ENCODE results near the gene DNAJC18.

DNAJC18 gene

DNA sequence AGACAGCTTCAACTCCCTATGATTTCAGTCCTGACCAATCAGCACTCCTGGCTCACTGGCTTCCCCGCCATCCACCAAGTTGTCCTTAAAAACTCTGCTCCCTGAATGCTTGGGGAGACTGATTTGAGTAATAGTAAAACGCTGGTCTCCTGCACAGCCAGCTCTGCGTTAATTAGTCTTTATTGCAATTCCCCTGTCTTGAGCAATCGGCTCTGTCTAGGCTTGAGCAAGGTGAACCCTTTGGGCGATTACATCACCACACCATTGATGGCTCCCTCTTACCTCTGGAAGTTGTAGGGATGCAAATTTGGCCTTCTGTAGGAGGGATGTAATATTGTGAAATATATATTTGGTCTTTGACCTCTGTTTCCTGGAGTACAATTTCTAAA, 53.3 kb downstream of the DNAJC18 start:
- DNase-seq = no peak

- DNase-seq = no peak
These were observed 54.0 kb downstream of the DNAJC18 start for GRCh38 chr5:139385061-139386049.

DNA sequence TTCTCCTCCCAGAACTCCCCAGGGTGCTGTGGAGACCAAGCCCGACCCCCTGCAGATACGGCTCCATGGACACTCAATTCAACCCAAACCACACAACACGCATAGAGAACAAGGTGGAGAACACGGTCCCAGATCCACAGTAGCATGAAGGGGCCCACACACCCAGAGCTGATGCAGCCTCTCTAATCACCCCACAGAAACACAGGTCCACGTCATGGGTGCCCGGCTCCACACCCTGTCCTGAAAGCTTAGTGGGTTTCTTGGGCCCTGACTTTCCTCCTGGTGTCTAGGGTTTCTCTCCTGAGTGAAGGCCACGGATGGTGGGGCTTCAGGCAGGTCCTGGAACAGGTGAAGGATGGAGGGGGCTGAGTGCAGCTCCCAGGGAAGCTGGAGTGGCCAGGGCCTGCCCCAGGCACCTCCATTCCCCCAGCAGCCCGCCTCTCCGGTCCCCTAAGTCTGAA, 54.7 kb downstream of the DNAJC18 start:
- no peak for DNase-seq

GRCh38 chr5:139383993-139384590, 55.2 kb downstream of the DNAJC18 start:
- DNase-seq = no peak

DNA sequence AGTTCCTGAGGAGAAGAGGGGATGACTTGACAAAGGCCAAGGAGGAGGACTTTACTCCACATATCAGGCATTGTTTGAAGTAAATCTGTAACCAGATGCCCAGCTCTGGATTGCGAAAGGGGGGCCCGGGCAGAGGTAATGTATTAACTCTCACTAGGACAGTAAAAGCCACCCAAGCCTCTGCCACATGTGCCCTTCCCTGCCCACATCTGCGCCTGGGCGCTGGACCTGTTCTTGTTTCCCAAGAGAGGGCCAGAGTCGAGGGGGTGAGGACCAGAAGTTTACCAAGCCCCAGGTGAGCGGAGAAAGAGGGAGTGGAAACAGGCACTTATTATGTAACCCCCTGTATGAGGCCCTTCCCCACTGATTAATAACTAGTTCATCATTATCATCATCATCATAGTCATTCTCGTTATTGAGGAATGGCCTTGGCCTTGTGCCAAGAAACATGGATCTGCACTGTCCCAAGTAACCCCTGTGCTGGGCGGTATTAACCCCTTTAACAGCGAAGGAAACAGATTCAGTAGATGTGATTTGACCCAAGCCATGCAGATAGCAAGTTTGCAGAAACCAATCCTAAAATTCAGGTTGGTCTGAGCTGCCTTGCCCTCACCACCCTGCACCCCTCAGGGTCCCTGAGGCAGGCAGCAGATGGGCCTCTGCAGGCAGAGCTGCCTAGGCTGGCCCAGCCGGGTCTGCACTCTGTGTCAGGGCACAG, 55.9 kb downstream of the DNAJC18 start, which contains the start of gene SLC23A1:
Gene SLC23A1, minus strand, starts transcription at position 23 of the 718 bp plus-strand sequence. CDS start 44 bp downstream, outside the sequence.
- DNase-seq = no peak

GRCh38 chr5:139382807-139383206, 56.5 kb downstream of the DNAJC18 start:
- DNase-seq = no peak

DNA sequence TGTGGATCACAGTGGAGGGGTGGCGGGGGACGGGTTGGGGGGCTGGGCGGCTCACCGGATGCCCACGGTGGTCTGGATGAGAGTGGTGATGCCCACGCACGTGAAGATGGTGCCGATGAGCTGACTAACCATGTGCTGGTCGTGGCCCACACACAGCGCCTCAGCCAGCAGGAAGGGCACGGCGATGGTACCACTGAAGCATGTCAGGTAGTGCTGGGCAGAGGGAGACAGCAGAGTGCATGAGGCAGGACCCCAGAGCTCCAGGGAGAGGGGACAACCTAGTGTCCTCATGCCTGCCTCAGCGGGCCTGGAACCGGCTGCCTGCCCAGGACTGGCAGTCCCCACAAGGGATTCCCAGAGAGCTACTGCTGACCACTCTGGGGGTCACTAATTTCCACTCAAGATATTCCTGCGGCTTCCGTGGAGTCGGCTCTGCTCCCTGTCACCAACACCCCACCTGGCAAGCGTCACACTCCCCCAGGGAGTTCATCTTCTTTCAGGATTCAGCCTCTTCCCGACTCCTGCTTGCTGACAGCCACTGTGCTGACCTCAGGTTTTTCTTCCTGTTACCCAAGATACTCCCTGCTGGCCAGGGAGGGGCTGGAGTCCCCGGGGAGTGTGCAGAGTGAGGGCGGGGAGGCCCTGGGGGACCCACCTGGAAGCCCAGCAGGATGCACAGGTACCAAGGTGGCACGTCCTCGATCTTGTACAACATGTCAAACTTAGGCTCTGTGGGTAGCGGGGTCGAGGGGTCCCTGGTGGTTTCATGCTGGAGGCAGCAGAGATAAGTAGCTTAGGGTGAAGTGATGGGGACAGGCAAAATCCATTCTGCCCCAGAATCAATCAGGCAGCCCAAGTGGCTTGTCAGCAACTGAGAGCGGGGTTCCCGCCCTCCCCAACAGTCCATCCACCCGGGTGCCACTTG, 57.2 kb downstream of the DNAJC18 start:
- no peak for DNase-seq

GRCh38 chr5:139379626-139380449, 59.5 kb downstream of the DNAJC18 start:
- no peak for DNase-seq

DNA sequence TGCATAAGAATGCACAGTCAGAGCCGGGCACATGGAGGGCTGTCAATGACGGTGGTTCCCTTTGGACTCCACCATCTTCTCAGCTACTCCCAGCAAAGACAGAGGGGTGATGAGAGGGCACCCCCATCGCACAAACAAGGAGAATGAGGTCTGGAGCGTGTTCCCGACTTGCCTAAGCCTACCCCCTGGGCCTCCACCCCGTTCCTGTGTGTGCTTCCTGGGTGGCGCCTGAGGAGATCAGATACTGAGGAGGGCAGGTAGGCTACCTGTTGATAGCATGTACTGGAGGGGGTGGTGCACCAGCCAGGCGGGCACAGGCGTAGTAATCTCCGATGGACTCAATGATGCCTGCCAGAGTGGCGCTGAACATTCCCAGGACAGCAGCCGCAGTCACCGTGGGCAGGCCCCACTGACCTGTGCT, 60.4 kb downstream of the DNAJC18 start:
- no peak for DNase-seq

DNA sequence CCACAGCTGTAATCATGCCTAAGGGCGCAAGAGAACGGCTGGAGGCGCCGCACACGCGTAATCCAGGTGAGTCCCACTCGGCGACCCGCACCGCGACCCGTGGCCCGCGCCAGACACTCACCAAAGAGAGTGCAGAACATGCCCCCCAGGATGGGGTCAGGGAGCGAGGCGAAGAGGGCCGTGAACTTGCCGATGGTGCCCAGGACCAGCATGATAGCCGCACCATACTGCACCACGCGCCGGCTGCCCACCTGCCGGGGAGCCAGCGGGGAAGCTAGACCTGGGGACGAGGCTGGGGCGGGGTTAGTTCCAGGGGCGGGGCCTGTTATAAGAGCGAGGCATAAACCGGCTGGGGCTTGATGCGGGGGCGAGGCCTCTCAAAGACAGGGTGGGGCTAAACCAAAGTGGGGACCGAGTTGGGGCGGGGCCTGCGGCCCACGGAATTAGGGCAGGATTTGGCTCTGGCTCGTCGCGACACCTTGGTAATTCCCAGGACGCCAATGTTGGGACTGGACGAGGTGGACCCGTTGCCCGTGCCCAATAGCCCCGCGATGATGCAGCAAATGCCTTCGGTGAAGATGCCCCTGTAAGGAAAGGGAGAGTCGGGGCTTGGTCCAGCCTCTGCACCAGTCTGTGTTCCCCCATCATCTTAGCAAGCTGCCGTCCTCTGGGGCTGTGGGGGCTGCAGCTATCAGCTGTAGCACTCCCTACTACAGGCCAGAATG, 61.1 kb downstream of the DNAJC18 start:
- no peak for DNase-seq

- DNase-seq = no peak
These were observed 62.1 kb downstream of the DNAJC18 start for GRCh38 chr5:139377226-139377625.

DNA sequence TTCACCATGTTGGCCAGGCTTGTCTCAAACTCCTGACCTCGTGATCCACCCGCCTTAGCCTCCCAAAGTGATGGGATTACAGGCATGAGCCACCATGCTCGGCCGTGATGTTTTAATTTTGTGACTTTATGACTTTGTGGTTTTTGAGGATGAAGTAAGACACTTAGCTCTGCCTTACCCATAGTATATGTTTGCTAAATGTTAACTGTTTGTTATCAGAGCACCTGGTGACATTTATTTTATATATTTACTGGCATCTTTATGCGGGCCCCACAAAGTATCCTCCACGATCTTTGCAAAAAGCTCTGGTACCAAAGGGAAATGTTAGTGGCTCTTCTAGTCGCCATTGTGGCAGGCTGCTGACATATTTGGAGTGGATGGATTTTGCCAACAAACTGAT, 63.0 kb downstream of the DNAJC18 start:
- no peak for DNase-seq

- DNase-seq = no peak
These were observed 64.4 kb downstream of the DNAJC18 start for GRCh38 chr5:139374909-139375308.

- no peak for DNase-seq
These were observed 67.6 kb downstream of the DNAJC18 start for GRCh38 chr5:139371482-139372435.

GRCh38 chr5:139369181-139369580, 70.1 kb downstream of the DNAJC18 start:
- no peak for DNase-seq

- DNase-seq = no peak
These were observed 70.7 kb downstream of the DNAJC18 start for GRCh38 chr5:139368613-139369012.

- DNase-seq = no peak
These were observed 74.9 kb downstream of the DNAJC18 start for GRCh38 chr5:139364466-139364865.

- no peak for DNase-seq
These were observed 75.4 kb downstream of the DNAJC18 start for GRCh38 chr5:139363937-139364336.

DNA sequence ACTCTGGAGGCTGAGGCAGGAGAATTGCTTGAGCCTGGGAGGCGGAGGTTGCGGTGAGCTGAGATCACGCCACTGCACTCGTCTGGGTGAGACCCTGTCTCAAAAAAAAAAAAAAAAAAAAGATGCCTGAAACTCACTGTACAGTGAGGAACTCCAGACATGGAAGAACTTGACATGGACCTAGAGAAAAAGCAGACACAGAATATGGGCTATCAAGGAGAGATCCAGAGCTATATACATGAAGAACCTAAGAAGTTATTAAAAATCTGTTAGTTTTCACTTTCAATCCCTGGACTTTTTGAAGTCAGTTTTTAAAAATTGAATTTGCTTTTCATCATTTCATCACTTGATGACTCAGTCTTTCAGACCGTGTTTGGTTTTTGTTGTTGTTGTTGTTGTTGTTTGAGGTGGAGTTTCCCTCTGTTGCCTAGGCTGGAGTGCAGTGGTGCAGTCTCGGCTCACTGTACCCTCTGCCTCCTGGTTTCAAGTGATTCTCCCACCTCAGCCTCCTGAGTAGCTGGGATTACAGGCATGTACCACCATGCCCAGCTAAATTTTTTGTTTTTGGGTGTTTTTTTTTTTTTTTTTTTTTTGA, 77.4 kb downstream of the DNAJC18 start:
- no peak for DNase-seq

All from effector CD8-positive, alpha-beta T cell (primary cell).